ENCODE results near the gene RGMB.

RGMB gene

GRCh38 chr5:98843481-98843880 is 70.0 kb downstream of the RGMB start:
- TF ChIP-seq CTCF (IDR thresholded peaks at IDR 0.05; ENCODE audit: low read depth, low read length): no peak
- DNase-seq (ENCODE audit: low read depth in 2 of 2): no peak
- no peak overlapping the region for H3K4me3 ChIP-seq (replicated peaks in 1 of 2; ENCODE audit: low read depth in 2 of 2, low read length in 2 of 2)

GRCh38 chr5:98844865-98845264 is 71.4 kb downstream of the RGMB start:
- TF ChIP-seq CTCF (IDR thresholded peaks at IDR 0.05; ENCODE audit: low read depth, low read length): no peak
- no peak for DNase-seq (ENCODE audit: low read depth in 2 of 2)
- no peak overlapping the region for H3K4me3 ChIP-seq (replicated peaks in 1 of 2; ENCODE audit: low read depth in 2 of 2, low read length in 2 of 2)

GRCh38 chr5:98845878-98846277 is 72.4 kb downstream of the RGMB start:
- no peak for DNase-seq (ENCODE audit: low read depth in 2 of 2)
- TF ChIP-seq CTCF (IDR thresholded peaks at IDR 0.05; ENCODE audit: low read depth, low read length): no peak
- no peak overlapping the region for H3K4me3 ChIP-seq (replicated peaks in 1 of 2; ENCODE audit: low read depth in 2 of 2, low read length in 2 of 2)
